ENCODE results near the gene CBLC.
"Not testable (repeated sequence)": the region's sequence is repeated elsewhere in the genome, so short reads cannot be mapped to it uniquely, and the experiment has no call there.

Gene CBLC

DNA sequence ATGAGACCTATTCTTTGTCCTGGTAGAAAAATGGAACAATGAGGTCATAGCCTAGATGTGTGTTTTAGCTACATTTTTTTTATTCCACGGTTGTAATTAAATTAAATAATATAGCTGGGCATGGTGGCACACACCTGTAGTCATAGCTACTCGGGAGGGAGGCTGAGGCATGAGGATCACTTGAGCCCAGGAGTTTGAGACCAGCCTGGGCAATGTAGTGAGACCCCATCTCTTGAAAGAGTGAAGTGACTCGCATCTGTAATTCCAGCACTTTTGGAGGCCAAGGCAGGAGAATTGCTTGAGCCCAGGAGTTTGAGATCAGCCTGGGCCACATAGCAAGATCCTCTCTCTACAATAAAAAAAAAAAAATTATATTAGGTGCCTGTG, 11.7 kb upstream of the CBLC start:
- no peak for DNase-seq

GRCh38 chr19:44767295-44768180, 10.2 kb upstream of the CBLC start:
- no peak for DNase-seq

DNA sequence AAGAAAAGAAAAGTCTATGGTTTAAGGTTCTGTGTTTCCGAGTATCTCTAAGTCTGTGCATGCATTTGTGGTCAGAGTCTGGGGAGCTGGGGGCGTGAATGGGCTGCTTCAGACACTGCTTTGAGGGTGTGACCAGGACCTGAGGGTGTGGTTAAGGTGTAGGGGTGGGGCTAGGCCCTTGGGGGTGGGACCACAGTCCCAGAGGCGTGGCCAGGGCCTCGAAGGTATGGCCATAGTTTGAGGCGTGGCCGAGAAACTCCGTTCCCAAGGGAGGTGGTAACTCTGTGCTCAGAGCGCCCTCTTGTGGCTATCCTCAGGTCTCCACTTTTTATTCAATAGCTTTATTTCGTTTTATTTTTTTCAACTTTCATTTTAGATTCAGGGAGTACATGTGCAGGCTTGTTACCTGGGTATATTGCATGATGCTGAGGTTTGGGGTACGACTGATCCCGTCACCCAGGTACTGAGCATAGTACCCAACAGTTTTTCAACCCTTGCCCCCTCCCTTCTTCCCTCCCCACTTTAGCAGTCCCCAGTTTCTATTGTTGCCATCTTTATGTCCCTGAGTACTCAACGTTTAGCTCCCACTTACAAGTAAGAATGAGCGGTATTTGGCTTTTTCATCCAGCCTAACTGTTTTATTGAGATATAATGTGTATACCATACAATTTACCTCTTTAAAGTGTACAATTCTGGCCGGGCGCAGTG, 7.0 kb upstream of the CBLC start:
- DNase-seq: peak; percentile 98

- not testable (repeated sequence) for DNase-seq
Measured at GRCh38 chr19:44772144-44772543, 5.5 kb upstream of the CBLC start.

DNA sequence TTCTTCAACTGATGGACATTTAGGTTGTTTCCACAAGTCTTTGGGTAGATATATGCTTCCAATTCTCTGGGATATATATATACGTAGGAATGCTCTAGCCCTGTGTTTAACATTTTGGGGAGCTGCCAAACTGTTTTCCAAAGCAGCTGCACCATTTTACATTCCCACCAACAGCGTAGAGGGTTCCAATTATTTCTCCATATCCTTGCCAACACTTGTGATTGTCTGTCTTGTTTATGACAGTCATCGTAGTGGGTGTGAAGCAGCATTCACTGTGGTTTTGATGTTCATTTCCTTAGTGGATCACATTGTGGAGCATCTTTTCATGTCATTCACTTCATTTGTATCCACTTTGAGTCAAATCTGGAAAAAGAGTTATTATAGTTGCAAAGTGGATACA, 4.7 kb upstream of the CBLC start:
- DNase-seq: no peak

- DNase-seq: no peak
Measured at GRCh38 chr19:44775676-44776240, 1.9 kb upstream of the CBLC start.

GRCh38 chr19:44776402-44777096, 1.1 kb upstream of the CBLC start:
- no peak for DNase-seq

DNA sequence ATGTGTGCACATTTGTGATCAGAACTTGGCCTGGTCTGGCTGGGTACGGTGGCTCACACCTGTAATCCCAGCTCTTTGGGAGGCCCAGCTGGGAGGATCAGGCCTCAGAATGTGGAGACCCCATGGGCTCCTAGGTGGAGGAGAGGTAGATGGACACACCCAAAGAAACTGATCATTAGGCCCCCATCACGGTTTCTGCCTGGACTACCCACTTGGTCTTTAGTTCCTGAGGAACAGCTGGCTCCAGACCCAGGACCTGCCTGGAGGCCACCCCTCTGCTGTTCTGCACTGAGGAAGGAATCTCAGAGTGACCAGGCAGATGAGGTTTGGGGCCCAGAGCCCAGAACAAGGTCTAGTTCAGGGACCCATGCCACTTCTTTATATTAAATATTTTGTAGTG, 1.5 kb downstream of the CBLC start:
- no peak for DNase-seq

- DNase-seq: not testable (repeated sequence)
Measured at GRCh38 chr19:44781694-44782093, 4.0 kb downstream of the CBLC start.

GRCh38 chr19:44782729-44783128, 5.0 kb downstream of the CBLC start:
- no peak for DNase-seq

DNA sequence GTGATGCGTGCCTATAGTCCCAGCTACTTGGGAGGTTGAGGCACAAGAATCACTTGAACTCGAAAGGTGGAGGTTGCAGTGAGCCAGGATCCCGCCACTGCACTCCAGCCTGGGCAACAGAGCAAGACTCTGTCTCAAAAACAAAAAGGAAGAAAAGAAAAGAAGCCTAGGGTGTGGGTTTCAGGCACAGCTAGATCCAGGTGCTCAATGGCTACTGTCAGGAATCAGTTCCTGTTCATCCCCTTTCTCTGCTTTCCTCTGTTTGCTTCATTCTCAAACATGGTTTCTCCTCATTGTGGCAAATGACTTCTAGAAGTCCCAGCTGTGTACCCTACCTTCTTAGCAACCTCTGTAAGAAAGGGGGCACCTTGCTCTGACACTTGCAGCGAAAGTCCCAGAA, 5.9 kb downstream of the CBLC start:
- DNase-seq: no peak

GRCh38 chr19:44785271-44785670, 7.6 kb downstream of the CBLC start:
- DNase-seq: no peak

GRCh38 chr19:44785993-44786392, 8.3 kb downstream of the CBLC start:
- DNase-seq: no peak

DNA sequence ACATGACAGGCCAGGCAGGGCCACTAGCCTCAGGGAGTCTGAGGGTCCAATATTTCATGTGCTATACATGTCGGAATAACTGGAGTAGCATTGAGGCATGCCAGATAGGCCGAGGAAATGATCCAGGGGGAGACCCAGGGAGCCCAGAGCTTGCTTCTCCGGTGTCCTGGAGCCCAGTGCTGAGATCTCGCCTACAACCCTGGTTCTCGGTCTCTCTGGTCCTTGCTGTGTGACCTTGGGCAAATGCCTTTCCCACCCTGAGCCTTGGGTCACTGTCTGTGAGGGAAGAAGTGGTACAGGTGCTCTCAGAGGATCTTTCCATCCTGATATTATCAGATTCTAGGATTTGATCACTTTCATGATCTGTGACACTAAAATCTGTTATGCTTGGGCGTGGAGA, 11.3 kb downstream of the CBLC start:
- DNase-seq: no peak

- no peak for DNase-seq
Measured at GRCh38 chr19:44789943-44790483, 12.3 kb downstream of the CBLC start.

GRCh38 chr19:44792281-44792680, 14.6 kb downstream of the CBLC start:
- no peak for DNase-seq

- no peak for DNase-seq
Measured at GRCh38 chr19:44794610-44795009, 16.9 kb downstream of the CBLC start.

- DNase-seq: no peak
Measured at GRCh38 chr19:44795398-44795987, 17.8 kb downstream of the CBLC start.

DNA sequence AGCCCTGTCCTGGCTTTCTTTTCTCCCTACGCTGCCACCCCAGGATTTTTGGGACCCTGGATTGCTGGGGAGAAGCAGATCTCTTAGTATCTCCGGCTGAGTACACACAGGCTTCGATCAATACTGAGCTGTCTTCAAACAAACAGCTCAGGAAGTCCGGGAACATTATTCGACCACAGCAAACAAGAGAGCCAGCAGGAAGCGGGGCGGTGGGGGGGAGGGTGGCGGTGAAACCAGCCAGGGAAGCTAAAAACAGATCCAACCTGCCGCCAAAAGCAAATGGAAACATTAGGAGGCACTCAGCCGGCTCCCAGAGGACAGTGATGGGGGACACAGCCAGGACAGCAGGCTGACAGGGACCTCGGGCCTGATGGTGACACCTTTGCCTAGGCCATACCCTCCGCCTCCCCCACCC, 19.0 kb downstream of the CBLC start:
- no peak for DNase-seq

GRCh38 chr19:44799627-44800346, 22.1 kb downstream of the CBLC start:
- DNase-seq: no peak

GRCh38 chr19:44800461-44800860, 22.8 kb downstream of the CBLC start:
- DNase-seq: peak; percentile 86
